ENCODE results near the gene STPG4.

DNA sequence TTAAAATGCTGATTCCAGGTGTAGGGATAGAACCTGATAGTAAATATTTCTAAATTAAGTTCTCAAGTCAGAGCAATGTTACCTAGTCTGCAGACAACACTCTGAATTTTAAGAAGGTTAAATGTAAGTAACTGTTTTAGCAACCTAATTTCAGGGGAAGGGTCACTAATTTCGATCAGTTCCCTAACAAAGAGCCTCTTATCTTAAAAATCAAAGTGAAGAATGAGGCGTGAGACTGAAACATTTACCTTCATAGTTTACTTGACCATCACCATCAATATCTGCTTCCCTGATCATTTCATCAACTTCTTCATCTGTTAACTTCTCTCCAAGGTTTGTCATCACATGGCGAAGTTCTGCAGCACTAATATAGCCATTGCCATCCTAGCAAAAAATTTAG, 6.4 kb upstream of the STPG4 start:
- TF ChIP-seq, protein P1, sequence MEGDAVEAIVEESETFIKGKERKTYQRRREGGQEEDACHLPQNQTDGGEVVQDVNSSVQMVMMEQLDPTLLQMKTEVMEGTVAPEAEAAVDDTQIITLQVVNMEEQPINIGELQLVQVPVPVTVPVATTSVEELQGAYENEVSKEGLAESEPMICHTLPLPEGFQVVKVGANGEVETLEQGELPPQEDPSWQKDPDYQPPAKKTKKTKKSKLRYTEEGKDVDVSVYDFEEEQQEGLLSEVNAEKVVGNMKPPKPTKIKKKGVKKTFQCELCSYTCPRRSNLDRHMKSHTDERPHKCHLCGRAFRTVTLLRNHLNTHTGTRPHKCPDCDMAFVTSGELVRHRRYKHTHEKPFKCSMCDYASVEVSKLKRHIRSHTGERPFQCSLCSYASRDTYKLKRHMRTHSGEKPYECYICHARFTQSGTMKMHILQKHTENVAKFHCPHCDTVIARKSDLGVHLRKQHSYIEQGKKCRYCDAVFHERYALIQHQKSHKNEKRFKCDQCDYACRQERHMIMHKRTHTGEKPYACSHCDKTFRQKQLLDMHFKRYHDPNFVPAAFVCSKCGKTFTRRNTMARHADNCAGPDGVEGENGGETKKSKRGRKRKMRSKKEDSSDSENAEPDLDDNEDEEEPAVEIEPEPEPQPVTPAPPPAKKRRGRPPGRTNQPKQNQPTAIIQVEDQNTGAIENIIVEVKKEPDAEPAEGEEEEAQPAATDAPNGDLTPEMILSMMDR (IDR thresholded peaks at IDR 0.05; ENCODE audit: low read length): no peak
- no peak for TF ChIP-seq EZH2 (optimal IDR thresholded peaks at IDR 0.05; ENCODE audit: low read depth, low read length)

Measured in MM.1S (cell line).